GM21381 (cell line): ENCODE measurements around the gene IFT27.
"Not testable (repeated sequence)": the region's sequence is repeated elsewhere in the genome, so short reads cannot be mapped to it uniquely, and the experiment has no call there.

Experiments used
- ATAC-seq: cut with Tn5 transposase; IDR thresholded peaks from one replicate; pipeline ENCODE4 v1.9.1; 2021; ENCODE audit warnings: mild to moderate bottlenecking, moderate library complexity; ENCODE audit not compliant: unreplicated experiment

The IFT27 gene

GRCh38 chr22:36745301-36745995, 30.5 kb downstream of the IFT27 start:
- ATAC-seq, result no peak

GRCh38 chr22:36744791-36745190, 31.1 kb downstream of the IFT27 start:
- no peak for ATAC-seq

GRCh38 chr22:36744413-36744765, 31.5 kb downstream of the IFT27 start:
- ATAC-seq, result no peak

- no peak for ATAC-seq
Observed at GRCh38 chr22:36743591-36744412, 32.1 kb downstream of the IFT27 start.

GRCh38 chr22:36743011-36743410, 32.9 kb downstream of the IFT27 start:
- no peak for ATAC-seq

GRCh38 chr22:36741968-36742367, 34.0 kb downstream of the IFT27 start:
- ATAC-seq, result no peak

GRCh38 chr22:36741204-36741793, 34.6 kb downstream of the IFT27 start:
- no peak for ATAC-seq

GRCh38 chr22:36740716-36741115, 35.2 kb downstream of the IFT27 start:
- no peak for ATAC-seq

GRCh38 chr22:36739185-36739584, 36.7 kb downstream of the IFT27 start:
- ATAC-seq, result no peak

- ATAC-seq, result no peak
Observed at GRCh38 chr22:36738416-36739020, 37.4 kb downstream of the IFT27 start.

- no peak for ATAC-seq
Observed at GRCh38 chr22:36737776-36738175, 38.1 kb downstream of the IFT27 start.

GRCh38 chr22:36736701-36737320, 39.1 kb downstream of the IFT27 start:
- ATAC-seq, result no peak

- no peak for ATAC-seq
Observed at GRCh38 chr22:36734171-36735058, 41.5 kb downstream of the IFT27 start.

- ATAC-seq, result no peak
Observed at GRCh38 chr22:36733271-36733670, 42.6 kb downstream of the IFT27 start.

- ATAC-seq, result no peak
Observed at GRCh38 chr22:36732609-36733008, 43.3 kb downstream of the IFT27 start.

- no peak for ATAC-seq
Observed at GRCh38 chr22:36731916-36732315, 44.0 kb downstream of the IFT27 start.

GRCh38 chr22:36731321-36731720, 44.6 kb downstream of the IFT27 start:
- ATAC-seq, result not testable (repeated sequence)

- no peak for ATAC-seq
Observed at GRCh38 chr22:36730176-36730858, 45.6 kb downstream of the IFT27 start.

- no peak for ATAC-seq
Observed at GRCh38 chr22:36729321-36729720, 46.6 kb downstream of the IFT27 start.

- ATAC-seq, result no peak
Observed at GRCh38 chr22:36728505-36728904, 47.4 kb downstream of the IFT27 start.
